K562 (cell line): Measurements from ENCODE around the gene ATXN1. TPM values are rescaled to one million over a fixed set of nuclear protein-coding genes. Genes with fewer than 3 reads are reported as not detected.

ENCODE experiments used
- ATAC-seq: fragments of 200-7000 bp; cut with Tn5 transposase; 3 replicates; pipeline ENCODE4 v1.9.1; 2020; ENCODE audit warnings: moderate library complexity
- BruUV-seq: library from RNA; stranded (reverse); fragments of 400-500 nt; replicated peaks from 2 replicates; lab custom pipeline; 2021; lab: Mats Ljungman, UMichigan
- CTCF ChIA-PET: fragments of 300-600 bp; formaldehyde crosslinking; extraction: SDS; loops from one replicate; lab custom pipeline; 2021; ENCODE audit warnings: low intra/inter-chr PET ratio; lab: Yijun Ruan, JAX
- POLR2A ChIA-PET: fragments of 300-600, 350-650 bp; sonication (Branson Sonifier 250); formaldehyde crosslinking; extraction: SDS; loops from one replicate; lab custom pipeline; 2021; ENCODE audit warnings: antibody characterized with exemption, inconsistent platforms; lab: Yijun Ruan, JAX
- DNase-seq, 4 experiments: peaks; one replicate each; pipeline versions ENCODE4 v3.0.0 to v3.0.0-alpha.2; 2011 to 2018; ENCODE audit warnings: low spot score in 3 of 4, mixed read lengths in 3 of 4; ENCODE audit errors: extremely low read depth in 1 of 4
- FAIRE-seq: peaks from 2 replicates; lab custom pipeline; 2011; peaks lifted over from hg19 to GRCh38; lab: Jason Lieb, UNC
- H2AFZ ChIP-seq: 2 replicates; pipeline ENCODE4 v1.6.0; 2011; ENCODE audit warnings: low read depth, low read length, control low read depth, inconsistent platforms
- H3K27ac ChIP-seq: fragments of 200-600 bp; 3 replicates; pipeline ENCODE4 v1.8.0; 2011; ENCODE audit warnings: low read depth, mild to moderate bottlenecking, control low read depth, inconsistent platforms, low read length, moderate library complexity, mixed read lengths; ENCODE audit errors: extremely low read depth
- H3K27me3 ChIP-seq, 2 experiments: fragments of 300-600 bp in 1 of 2; 2 replicates in 1 of 2; 3 replicates in 1 of 2; pipeline versions ENCODE4 v1.6.0 to v1.8.0; 2011; ENCODE audit warnings: inconsistent platforms in 2 of 2, low read length in 2 of 2, mild to moderate bottlenecking in 1 of 2, mixed read lengths in 1 of 2, moderate library complexity in 1 of 2; ENCODE audit not compliant: control insufficient read depth in 2 of 2, insufficient read depth in 2 of 2
- H3K36me3 ChIP-seq: fragments of 300-600 bp; 3 replicates; pipeline ENCODE4 v1.8.0; 2011; ENCODE audit warnings: mild to moderate bottlenecking, low read length, inconsistent platforms; ENCODE audit not compliant: control insufficient read depth, insufficient read depth
- H3K4me1 ChIP-seq, 2 experiments: fragments of 200-600 bp in 1 of 2; replicated peaks in 1 of 2; 2 replicates in 1 of 2; 3 replicates in 1 of 2; pipeline versions ENCODE4 v1.5.1 to v1.8.0; 2011; ENCODE audit warnings: inconsistent platforms in 2 of 2, low read length in 2 of 2, mild to moderate bottlenecking in 1 of 2, mixed read lengths in 1 of 2, moderate library complexity in 1 of 2; ENCODE audit not compliant: control insufficient read depth in 2 of 2, insufficient read depth in 2 of 2
- H3K4me2 ChIP-seq: 2 replicates; pipeline ENCODE4 v1.6.1; 2011; ENCODE audit warnings: low read length, control low read depth, inconsistent platforms, mixed read lengths; ENCODE audit not compliant: insufficient read depth
- H3K4me3 ChIP-seq: fragments of 200-600 bp; sonication (generic), shearing (Covaris generic); 2 replicates; pipeline ENCODE4 v1.5.1; 2016; ENCODE audit warnings: control low read depth, inconsistent platforms
- H3K79me2 ChIP-seq: fragments of 200-600 bp; 3 replicates; pipeline ENCODE4 v1.8.0; 2011; ENCODE audit warnings: low read length, inconsistent platforms; ENCODE audit not compliant: control insufficient read depth, insufficient read depth
- H3K9ac ChIP-seq, 2 experiments: 2 replicates each; pipeline versions ENCODE4 v1.6.0 to v1.6.1; 2011; ENCODE audit warnings: low read depth in 2 of 2, low read length in 2 of 2, control low read depth in 1 of 2, inconsistent platforms in 1 of 2, mild to moderate bottlenecking in 1 of 2, mixed read lengths in 1 of 2; ENCODE audit not compliant: insufficient read depth in 1 of 2
- H3K9me1 ChIP-seq: one replicate; pipeline ENCODE4 v1.6.0; 2011; ENCODE audit warnings: inconsistent platforms, mild to moderate bottlenecking, low read length, moderate library complexity; ENCODE audit not compliant: control insufficient read depth, insufficient read depth
- H3K9me3 ChIP-seq: replicated peaks from 2 replicates; pipeline ENCODE4 v1.5.1; 2011; ENCODE audit warnings: low read depth, low read length, inconsistent platforms; ENCODE audit not compliant: control insufficient read depth, insufficient read depth
- H4K20me1 ChIP-seq: replicated peaks from 2 replicates; pipeline ENCODE4 v1.6.1; 2011; ENCODE audit warnings: low read length, inconsistent platforms, mixed read lengths; ENCODE audit not compliant: control insufficient read depth, insufficient read depth
- AFF1 ChIP-seq, 2 experiments: fragments of 450-650 bp; IDR thresholded peaks; 2 replicates each; pipeline ENCODE4 v1.6.1; 2018; ENCODE audit warnings: mild to moderate bottlenecking in 2 of 2, low read depth in 1 of 2; ENCODE audit not compliant: partially characterized antibody in 2 of 2
- BDP1 ChIP-seq: IDR thresholded peaks from 3 replicates; pipeline ENCODE4 v1.6.1; 2011; ENCODE audit not compliant: insufficient read length, insufficient read depth
- BRF1 ChIP-seq: IDR thresholded peaks from 3 replicates; pipeline ENCODE4 v1.6.1; 2011; ENCODE audit warnings: borderline replicate concordance, mild to moderate bottlenecking; ENCODE audit not compliant: insufficient read length; ENCODE audit errors: extremely low read depth
- CCAR2 ChIP-seq: fragments of 200-400 bp; formaldehyde crosslinking; IDR thresholded peaks from 2 replicates; pipeline ENCODE4 v1.6.1; 2017; ENCODE audit warnings: mild to moderate bottlenecking, low read depth, low read length
- CTCFL ChIP-seq: IDR thresholded peaks from 2 replicates; pipeline ENCODE4 v1.6.1; 2011; ENCODE audit warnings: borderline replicate concordance, low read depth, mild to moderate bottlenecking, moderate library complexity, low read length; ENCODE audit not compliant: insufficient read depth, poor library complexity, severe bottlenecking
- L3MBTL2 ChIP-seq: fragments of 450-650 bp; IDR thresholded peaks from 2 replicates; pipeline ENCODE4 v1.6.1; 2016; ENCODE audit warnings: mild to moderate bottlenecking, moderate library complexity
- MIER1 ChIP-seq: fragments of 450-650 bp; IDR thresholded peaks from 2 replicates; pipeline ENCODE4 v1.6.1; 2016; ENCODE audit warnings: antibody characterized with exemption, mild to moderate bottlenecking, low read depth
- NFRKB ChIP-seq: fragments of 450-650 bp; IDR thresholded peaks from 2 replicates; pipeline ENCODE4 v1.6.1; 2016; ENCODE audit warnings: low read depth
- NR2C1 ChIP-seq, 2 experiments: fragments of 450-650 bp; IDR thresholded peaks; 2 replicates each; pipeline ENCODE4 v1.6.1; 2017; ENCODE audit warnings: mild to moderate bottlenecking in 2 of 2, antibody characterized with exemption in 1 of 2, inconsistent platforms in 1 of 2, missing compliant biosample characterization in 1 of 2, missing genetic modification characterization in 1 of 2
- SMARCC2 ChIP-seq: fragments of 450-650 bp; IDR thresholded peaks from 2 replicates; pipeline ENCODE4 v1.6.1; 2017; ENCODE audit warnings: antibody characterized with exemption, moderate library complexity, mild to moderate bottlenecking, low read depth
- SOX6 ChIP-seq: fragments of 450-650 bp; IDR thresholded peaks from 2 replicates; pipeline ENCODE4 v1.6.1; 2014; ENCODE audit warnings: mild to moderate bottlenecking
- THRAP3 ChIP-seq: fragments of 450-650 bp; IDR thresholded peaks from 2 replicates; pipeline ENCODE4 v1.6.1; 2016; ENCODE audit warnings: mild to moderate bottlenecking, inconsistent platforms, borderline replicate concordance
- ZNF133 ChIP-seq: fragments of 250-450 bp; sonication (Bioruptor Pico); IDR thresholded peaks from 2 replicates; pipeline ENCODE4 v1.4.0; 2020; ENCODE audit warnings: mild to moderate bottlenecking
- ZNF75A ChIP-seq: fragments of 450-650 bp; formaldehyde crosslinking; IDR thresholded peaks from 2 replicates; pipeline ENCODE4 v1.4.0; 2020; ENCODE audit warnings: mild to moderate bottlenecking
- WGBS: fragments of 100-300 bp; shearing (Covaris generic); methylation state at CpG from one replicate; pipeline ENCODE4 v1.1.6; 2016; ENCODE audit warnings: low coverage, mixed read lengths; ENCODE audit not compliant: insufficient coverage; ENCODE audit errors: missing lambda C conversion rate; 5-methylcytosine and 5-hydroxymethylcytosine counted together
- in situ Hi-C: fragments of 300-500 bp; cut with MboI; formaldehyde crosslinking; loops from 4 replicates; pipeline ENCODE4 v1.15.0; 2018; ENCODE audit warnings: inconsistent platforms, mixed read lengths
- intact Hi-C: fragments of 100-400 bp; cut with micrococcal nuclease; formaldehyde crosslinking; loops from 2 replicates; pipeline ENCODE4 v1.14.2; 2022
- polyA plus RNA-seq, 8 experiments: library from polyadenylated mRNA; depleted of rRNA in 4 of 8; stranded (reverse) in 5 of 8; unstranded in 3 of 8; fragments of >200 nt; fragmentation: Nextera tagmentation in 2 of 8; fragmentation: Illumina TruSeq in 1 of 8; extraction: Ambion mirVana in 2 of 8; extraction: Trizol in 1 of 8; gene quantifications; 2 replicates each; pipeline versions ENCODE4 v1.2.1 to v1.2.3, GENCODE V29; 2011 to 2014; ENCODE audit warnings: inconsistent platforms in 1 of 8, missing spikeins in 1 of 8
- total RNA-seq, 7 experiments: library from RNA; depleted of rRNA in 6 of 7; stranded (reverse); fragments of >200 nt in 6 of 7; fragmentation: Illumina TruSeq in 2 of 7; extraction: Trizol in 2 of 7; gene quantifications; 2 replicates each; pipeline versions ENCODE4 v1.2.1 to v1.2.3, GENCODE V29; 2011 to 2021; ENCODE audit warnings: low replicate concordance in 1 of 7

The ATXN1 gene
- total and polyA plus RNA-seq, 9 of the 15 experiments (the other 6 are each of a cell fraction or from before 2014, with no cell fraction given): under 0.01 to 1.2 (median 0.58) TPM

- Histone ChIP-seq H3K9ac (no peak overlapping the region), H2AFZ (no peak overlapping the region), H3K4me1 (peaks cover 8 to 21% of the 10 kb centered on the region in 2 experiments), H3K4me3 (no peak overlapping the region), H3K9me3 (no peaks in the 10 kb centered on the region), H4K20me1 (no peaks in the 10 kb centered on the region), H3K79me2 (no peaks in the 10 kb centered on the region), H3K36me3 (no peaks in the 10 kb centered on the region), H3K4me2 (no peak overlapping the region), H3K9me1 (no peaks in the 10 kb centered on the region), H3K27ac (no peak overlapping the region), H3K27me3 (peaks cover 11 to 21% of the 10 kb centered on the region in 2 experiments)
- FAIRE-seq (no peak), ATAC-seq (no peak), DNase-seq (no peak)
- BruUV-seq: no TSS peak
- POLR2A ChIA-PET: interaction anchor here (1.0 kb wide), 1 partner anchor 40 kb away, joined by 6 read pairs; no protein-coding TSS in a partner anchor
- intact Hi-C loops (no loop called here), in situ Hi-C loops (no loop called here)
- WGBS: 18% methylated on average over 2 of the region's 2 CpGs
- no peak for TF ChIP-seq BDP1
- no peak for TF ChIP-seq L3MBTL2
- no peak for TF ChIP-seq AFF1 (IDR thresholded peaks at IDR 0.05; ENCODE audit: low read depth in 1 of 2, partially characterized antibody in 2 of 2)
- TF ChIP-seq THRAP3: no peak
- no peak for TF ChIP-seq NR2C1 (IDR thresholded peaks at IDR 0.05)
- TF ChIP-seq NR2C1 (tag; IDR thresholded peaks at IDR 0.05): no peak
- no peak for TF ChIP-seq SOX6
- TF ChIP-seq CTCFL: no peak
- no peak for TF ChIP-seq BRF1
- no peak for TF ChIP-seq CCAR2
- TF ChIP-seq SMARCC2: no peak
- no peak for TF ChIP-seq NFRKB
- no peak for TF ChIP-seq ZNF133 (CRISPR knock-in tag)
- TF ChIP-seq MIER1: no peak
- TF ChIP-seq ZNF75A (CRISPR knock-in tag): no peak
- CTCF ChIA-PET: no interaction called here
Observed at GRCh38 chr6:16349544-16349943, 411.7 kb downstream of the ATXN1 start.
